PC-3 (cell line): ENCODE results near the gene CRYGB. TPM values are rescaled to one million over a fixed set of nuclear protein-coding genes. Genes with fewer than 3 reads are reported as not detected.

Source experiments
- ATAC-seq: fragments of 200-7000 bp; cut with Tn5 transposase; 2 replicates; pipeline ENCODE4 v1.9.1; 2020; ENCODE audit warnings: mild to moderate bottlenecking, moderate library complexity
- BruUV-seq: library from RNA; stranded (reverse); fragments of 400-500 nt; replicated peaks from 2 replicates; lab custom pipeline; 2021; lab: Mats Ljungman, UMichigan
- CTCF ChIA-PET: fragments of 300-600 bp; sonication (Branson Sonifier 250); formaldehyde crosslinking; loops from one replicate; lab custom pipeline; 2022; ENCODE audit warnings: antibody characterized with exemption; lab: Charles Lee
- POLR2A ChIA-PET: fragments of 300-600 bp; sonication (Branson Sonifier 250); formaldehyde crosslinking; loops from one replicate; lab custom pipeline; 2022; ENCODE audit warnings: antibody characterized with exemption; ENCODE audit not compliant: unreplicated experiment; lab: Charles Lee
- DNase-seq: peaks from one replicate; pipeline ENCODE4 v3.0.0-alpha.2; 2015
- H2AFZ ChIP-seq: fragments of 300-600 bp; sonication (generic); 2 replicates; pipeline ENCODE4 v1.6.0; 2016; ENCODE audit warnings: antibody characterized with exemption, low read length
- H3F3A ChIP-seq: fragments of 300-600 bp; sonication (generic); one replicate; pipeline ENCODE4 v1.6.0; 2017; ENCODE audit warnings: antibody characterized with exemption, low read length, control low read depth, mild to moderate bottlenecking; ENCODE audit not compliant: unreplicated experiment
- H3K27ac ChIP-seq: fragments of 300-600 bp; sonication (generic); 2 replicates; pipeline ENCODE4 v1.5.1; 2016; ENCODE audit warnings: mild to moderate bottlenecking, low read length
- H3K27me3 ChIP-seq: fragments of 300-600 bp; sonication (generic); 2 replicates; pipeline ENCODE4 v1.6.1; 2016; ENCODE audit warnings: low read length, mixed read lengths
- H3K36me3 ChIP-seq: fragments of 300-600 bp; sonication (generic); 2 replicates; pipeline ENCODE4 v1.6.1; 2016; ENCODE audit warnings: low read depth, mixed run types, low read length, mixed read lengths
- H3K4me1 ChIP-seq: fragments of 300-600 bp; sonication (generic); 2 replicates; pipeline ENCODE4 v1.5.1; 2016; ENCODE audit warnings: low read length; ENCODE audit not compliant: insufficient read depth
- H3K4me2 ChIP-seq: fragments of 300-600 bp; sonication (generic); 2 replicates; pipeline ENCODE4 v1.6.0; 2016; ENCODE audit warnings: low read length
- H3K4me3 ChIP-seq: fragments of 300-600 bp; sonication (generic); 2 replicates; pipeline ENCODE4 v1.5.1; 2016; ENCODE audit warnings: mild to moderate bottlenecking, low read length, mixed read lengths
- H3K79me2 ChIP-seq: fragments of 300-600 bp; sonication (generic); 2 replicates; pipeline ENCODE4 v1.6.1; 2017; ENCODE audit warnings: low read length, mixed read lengths
- H3K9ac ChIP-seq: fragments of 300-600 bp; sonication (generic); 2 replicates; pipeline ENCODE4 v1.6.0; 2016; ENCODE audit warnings: mild to moderate bottlenecking, low read length
- H3K9me2 ChIP-seq: fragments of 300-600 bp; sonication (generic); replicated peaks from 2 replicates; pipeline ENCODE4 v1.6.1; 2016; ENCODE audit warnings: mixed run types, low read length, mixed read lengths
- H3K9me3 ChIP-seq: fragments of 300-600 bp; sonication (generic); 2 replicates; pipeline ENCODE4 v1.6.1; 2016; ENCODE audit warnings: low read length, mixed read lengths
- H4K20me1 ChIP-seq: fragments of 300-600 bp; sonication (generic); 2 replicates; pipeline ENCODE4 v1.6.1; 2016; ENCODE audit warnings: low read length, mixed read lengths
- CTCF ChIP-seq: fragments of 300-600 bp; sonication (generic); conservative IDR thresholded peaks from 2 replicates; pipeline ENCODE4 v1.5.1; 2017; ENCODE audit warnings: antibody characterized with exemption, low read depth, mild to moderate bottlenecking, low read length
- EZH2 ChIP-seq: fragments of 300-600 bp; sonication (generic); IDR thresholded peaks from one replicate; pipeline ENCODE4 v1.6.1; 2017; ENCODE audit warnings: antibody characterized with exemption, mild to moderate bottlenecking, low read length; ENCODE audit not compliant: unreplicated experiment
- EZH2phosphoT487 ChIP-seq: fragments of 300-600 bp; sonication (generic); IDR thresholded peaks from 2 replicates; pipeline ENCODE4 v1.6.1; 2018; ENCODE audit warnings: mild to moderate bottlenecking, antibody characterized with exemption, low read length, borderline replicate concordance
- intact Hi-C: fragments of 100-400 bp; cut with micrococcal nuclease; formaldehyde crosslinking; loops from 2 replicates; pipeline ENCODE4 v1.9.0; 2023
- total RNA-seq: library from RNA; depleted of rRNA; stranded (reverse); fragments of >200 nt; gene quantifications from 2 replicates; pipeline ENCODE4 v1.2.3, GENCODE V29; 2014

CRYGB gene
- total RNA-seq, 1 experiment from 2014 or later = not detected

GRCh38 chr2:208098267-208098666, 47.7 kb downstream of the CRYGB start:
- ChIA-PET POLR2A (no interaction called here), CTCF (no interaction called here)
- Histone ChIP-seq H3K4me2 (no peak overlapping the region), H3K36me3 (no peaks in the 10 kb centered on the region), H3K9ac (no peak overlapping the region), H3K79me2 (no peaks in the 10 kb centered on the region), H4K20me1 (no peaks in the 10 kb centered on the region), H3K27ac (no peak overlapping the region), H3K4me3 (no peak overlapping the region), H3K9me3 (no peaks in the 10 kb centered on the region), H3K4me1 (0 out of 2 replicates have a peak, but pooled peaks cover 5% of the 10 kb centered on the region), H2AFZ (no peak overlapping the region), H3K27me3 (no peaks in the 10 kb centered on the region), H3F3A (no peaks in the 10 kb centered on the region), H3K9me2 (no peaks in the 10 kb centered on the region)
- no TSS peak for BruUV-seq
- TF ChIP-seq CTCF (no peak), EZH2phosphoT487 (no peak), EZH2 (no peak)
- no peak for ATAC-seq
- no peak for DNase-seq
- intact Hi-C loops = no loop called here

- H3K4me3 ChIP-seq = no peak overlapping the region
- POLR2A ChIA-PET = no interaction called here
- no peaks in the 10 kb centered on the region for H4K20me1 ChIP-seq
- H3K9ac ChIP-seq = no peak overlapping the region
- H3K9me2 ChIP-seq = no peaks in the 10 kb centered on the region
- no peaks in the 10 kb centered on the region for H3F3A ChIP-seq
- intact Hi-C loops = no loop called here
- TF ChIP-seq EZH2 = no peak
- no peak for TF ChIP-seq CTCF
- no peak for TF ChIP-seq EZH2phosphoT487
- H3K9me3 ChIP-seq = no peaks in the 10 kb centered on the region
- CTCF ChIA-PET = no interaction called here
- H3K36me3 ChIP-seq = no peaks in the 10 kb centered on the region
- H2AFZ ChIP-seq = no peak overlapping the region
- H3K4me1 ChIP-seq = 0 out of 2 replicates have a peak, but pooled peaks cover 5% of the 10 kb centered on the region
- no peaks in the 10 kb centered on the region for H3K27me3 ChIP-seq
- no peak for DNase-seq
- H3K79me2 ChIP-seq = no peaks in the 10 kb centered on the region
- H3K4me2 ChIP-seq = no peak overlapping the region
- ATAC-seq = no peak
- BruUV-seq = no TSS peak
- H3K27ac ChIP-seq = no peak overlapping the region
Observed at GRCh38 chr2:208097801-208098200, 48.2 kb downstream of the CRYGB start.

GRCh38 chr2:208097313-208097712, 48.6 kb downstream of the CRYGB start:
- no peak overlapping the region for H3K27ac ChIP-seq
- no peaks in the 10 kb centered on the region for H3K9me3 ChIP-seq
- TF ChIP-seq EZH2phosphoT487 = no peak
- no peak for TF ChIP-seq EZH2
- TF ChIP-seq CTCF = no peak
- H3F3A ChIP-seq = no peaks in the 10 kb centered on the region
- 0 out of 2 replicates have a peak, but pooled peaks cover 5% of the 10 kb centered on the region for H3K4me1 ChIP-seq
- BruUV-seq = no TSS peak
- no peaks in the 10 kb centered on the region for H3K36me3 ChIP-seq
- POLR2A ChIA-PET = no interaction called here
- H3K27me3 ChIP-seq = no peaks in the 10 kb centered on the region
- no peaks in the 10 kb centered on the region for H4K20me1 ChIP-seq
- no peak overlapping the region for H3K4me3 ChIP-seq
- intact Hi-C loops = no loop called here
- ATAC-seq (no peak), DNase-seq (no peak)
- H3K9me2 ChIP-seq = no peaks in the 10 kb centered on the region
- H2AFZ ChIP-seq = no peak overlapping the region
- no peak overlapping the region for H3K9ac ChIP-seq
- no peaks in the 10 kb centered on the region for H3K79me2 ChIP-seq
- H3K4me2 ChIP-seq = no peak overlapping the region
- CTCF ChIA-PET = no interaction called here
